HG02852 (cell line): ENCODE measurements around the gene MYLK4.

ENCODE experiments used
- ATAC-seq: cut with Tn5 transposase; IDR thresholded peaks from one replicate; pipeline ENCODE4 v1.9.1; 2021; ENCODE audit warnings: mild to moderate bottlenecking, moderate library complexity; ENCODE audit not compliant: unreplicated experiment

Gene MYLK4

DNA sequence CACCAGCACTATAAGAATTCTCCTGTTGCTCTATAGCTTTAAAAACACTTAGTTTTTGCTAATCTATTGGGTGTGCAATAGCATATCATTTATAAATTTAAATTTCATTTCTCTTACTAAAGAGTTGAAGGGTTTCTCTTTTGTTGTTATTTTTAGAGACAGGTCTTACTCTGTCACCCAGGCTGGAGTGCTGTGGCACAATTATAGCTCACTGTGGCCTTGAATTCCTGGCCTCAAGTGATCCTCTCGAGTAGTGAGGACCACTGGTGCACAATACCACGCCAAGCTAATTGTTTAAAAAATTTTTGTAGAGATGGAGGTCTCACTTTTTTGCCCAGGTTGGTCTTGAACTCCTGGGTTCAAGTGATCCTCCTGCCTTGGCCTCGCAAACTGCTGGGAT, 8.3 kb upstream of the MYLK4 start:
- no peak for ATAC-seq

DNA sequence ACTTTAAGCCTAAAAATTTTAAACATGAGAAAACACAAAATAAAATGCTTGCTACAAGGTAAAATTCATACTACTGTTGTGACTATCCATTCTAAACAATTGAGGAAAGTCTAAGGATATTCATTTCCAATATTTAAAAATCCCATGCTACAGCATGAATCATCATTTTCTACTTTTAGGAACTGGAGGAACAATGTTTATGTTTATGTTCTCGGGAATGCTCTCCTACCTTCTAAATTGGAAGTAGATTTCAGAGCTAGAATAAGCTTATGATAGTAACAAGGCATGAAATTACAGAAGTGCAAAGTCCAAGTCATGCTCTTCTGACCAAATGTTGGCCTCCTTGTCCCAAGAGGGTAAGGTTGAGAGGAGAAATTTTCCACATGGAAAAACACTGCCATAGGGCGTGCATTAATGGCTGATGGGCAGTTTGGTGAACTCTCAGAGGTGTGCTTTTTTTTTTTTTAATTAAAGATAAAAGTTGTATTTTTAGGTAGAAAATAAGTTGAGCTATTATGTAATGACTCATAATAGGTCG, 6.0 kb upstream of the MYLK4 start:
- no peak for ATAC-seq

DNA sequence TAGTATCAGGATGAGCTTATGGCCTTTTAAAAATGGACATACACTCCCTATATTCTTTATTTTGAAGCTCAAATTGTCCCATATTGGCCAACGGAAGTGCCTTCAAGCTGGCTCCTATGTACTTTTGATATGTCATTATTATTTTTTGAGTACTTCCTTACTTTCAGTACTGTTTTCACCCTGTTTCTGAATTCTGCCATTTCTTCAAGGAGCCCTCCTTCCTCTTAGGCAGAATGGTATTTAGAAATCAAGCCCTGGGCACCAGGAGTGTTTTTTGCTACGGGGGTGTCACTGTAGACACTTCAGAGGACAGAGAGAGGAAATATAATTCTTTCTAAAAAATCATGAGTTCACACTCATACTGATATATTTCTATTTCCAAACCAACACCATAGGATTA, 5.5 kb upstream of the MYLK4 start:
- no peak for ATAC-seq

DNA sequence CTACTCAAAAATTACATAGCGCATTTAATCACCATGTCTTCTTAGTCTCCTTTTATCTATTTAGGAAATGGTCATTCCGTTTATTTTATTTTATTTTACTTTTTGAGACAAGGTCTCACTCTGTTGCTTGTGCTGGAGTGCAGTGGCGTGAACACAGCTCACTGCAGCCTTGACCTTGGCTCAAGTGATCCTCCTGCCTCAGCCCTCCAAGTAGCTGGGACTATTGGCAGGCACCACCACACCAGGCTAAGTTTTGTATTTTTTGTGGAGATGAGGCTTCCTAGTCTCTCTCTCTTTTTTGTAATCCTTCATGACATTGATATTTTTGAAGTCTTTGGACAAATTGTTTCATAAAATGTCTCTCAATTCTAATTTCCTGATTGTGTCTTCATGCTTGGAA, 4.7 kb upstream of the MYLK4 start:
- no peak for ATAC-seq

DNA sequence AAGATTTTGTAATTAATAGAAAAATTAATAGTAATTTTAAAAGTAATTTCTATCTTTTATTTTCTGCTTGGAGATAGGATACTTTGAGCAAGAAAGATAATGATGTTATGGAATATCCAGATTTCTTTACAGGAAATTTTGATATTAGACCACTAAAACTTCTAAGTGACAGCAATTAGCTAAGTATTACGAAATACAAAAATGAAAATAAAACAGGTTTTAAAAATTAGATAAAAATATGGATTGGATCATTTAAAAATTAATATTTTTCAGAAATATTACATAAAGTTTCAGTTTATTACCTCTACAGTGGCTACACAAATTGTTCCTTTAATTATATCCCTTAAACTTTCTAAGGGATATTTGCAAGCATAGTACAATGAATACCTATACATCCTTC, 4.2 kb upstream of the MYLK4 start:
- ATAC-seq: no peak

DNA sequence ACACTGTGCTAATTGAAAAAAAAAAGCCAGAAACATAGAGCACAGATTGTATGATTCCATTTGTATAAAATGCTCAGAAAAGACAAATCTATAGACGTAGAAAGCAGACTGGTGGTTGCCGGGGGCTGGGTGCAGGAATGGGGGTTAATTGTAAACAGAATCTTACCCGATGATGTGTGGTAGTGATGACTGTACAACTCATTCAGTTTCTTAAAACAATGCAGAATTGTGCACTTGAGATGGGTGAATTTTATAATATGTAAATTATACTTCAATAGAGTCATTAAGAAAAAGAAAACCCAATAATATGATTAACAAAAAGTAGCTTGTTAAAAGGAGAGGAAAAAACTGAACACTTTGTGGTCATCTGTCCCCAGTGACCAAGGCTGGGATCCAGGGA, 3.7 kb upstream of the MYLK4 start:
- no peak for ATAC-seq

DNA sequence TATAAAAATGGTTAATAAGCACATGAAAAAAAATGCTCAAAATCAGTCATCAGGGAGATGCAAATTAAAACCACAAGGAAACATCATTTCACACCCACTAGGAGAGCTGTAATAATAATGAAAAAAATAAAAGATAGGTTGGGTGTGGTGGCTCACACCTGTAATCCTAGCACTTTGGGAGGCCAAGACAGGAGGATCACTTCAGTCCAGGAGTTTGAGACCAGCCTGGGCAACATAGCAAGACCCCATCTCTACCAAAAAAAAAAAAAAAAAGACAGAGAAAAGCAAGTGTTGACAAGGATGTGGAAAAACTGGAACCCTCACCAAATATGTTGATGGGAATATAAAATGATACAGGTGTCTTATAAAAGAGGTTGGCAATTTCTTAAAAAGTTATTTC, 3.0 kb upstream of the MYLK4 start:
- no peak for ATAC-seq

DNA sequence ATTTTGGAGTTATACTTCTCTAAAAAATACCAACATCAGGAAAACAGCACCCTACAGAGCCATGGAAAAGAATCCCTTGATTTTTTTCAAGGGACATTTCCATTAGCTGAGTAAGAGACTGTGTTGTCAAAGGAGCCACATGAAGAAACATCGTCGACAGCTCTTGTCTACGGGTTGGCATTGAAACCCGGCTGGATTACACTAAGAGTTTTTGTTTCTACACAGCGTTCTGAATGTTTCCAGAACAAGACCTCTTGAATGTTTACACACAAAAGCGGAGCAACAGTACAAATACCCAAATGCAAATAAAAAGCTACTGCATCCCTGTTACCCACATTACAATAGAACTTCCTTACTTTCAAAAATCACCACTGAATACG, 2.4 kb upstream of the MYLK4 start:
- no peak for ATAC-seq

DNA sequence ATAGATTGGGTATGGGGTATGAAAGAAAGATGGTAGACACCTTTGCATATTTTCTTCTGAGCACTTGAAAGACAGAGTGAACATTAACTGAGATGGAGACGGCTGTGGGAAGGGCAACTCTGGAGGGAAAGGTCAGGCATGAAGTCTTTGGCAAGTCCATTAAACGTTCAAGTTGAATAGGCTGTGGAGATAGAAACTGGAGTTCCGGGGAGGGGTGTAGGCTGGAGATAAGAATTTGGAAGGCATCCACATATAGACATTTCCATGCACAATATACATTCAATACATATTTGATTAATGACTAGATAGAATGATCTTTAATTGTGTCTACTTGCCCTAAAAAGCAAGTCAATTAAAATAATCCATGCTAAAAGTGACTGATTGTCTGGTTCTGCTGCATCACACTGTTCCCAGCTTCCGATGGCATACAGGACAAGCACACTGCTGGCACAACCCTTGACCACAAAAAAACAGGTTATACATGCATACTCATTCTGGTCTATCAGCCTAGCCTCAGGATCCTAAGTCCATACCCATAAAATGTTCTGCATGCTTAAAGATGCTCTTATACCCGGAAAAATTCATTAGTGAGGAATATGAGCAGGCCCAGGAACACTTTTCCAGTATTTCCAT, 1.9 kb upstream of the MYLK4 start:
- no peak for ATAC-seq

DNA sequence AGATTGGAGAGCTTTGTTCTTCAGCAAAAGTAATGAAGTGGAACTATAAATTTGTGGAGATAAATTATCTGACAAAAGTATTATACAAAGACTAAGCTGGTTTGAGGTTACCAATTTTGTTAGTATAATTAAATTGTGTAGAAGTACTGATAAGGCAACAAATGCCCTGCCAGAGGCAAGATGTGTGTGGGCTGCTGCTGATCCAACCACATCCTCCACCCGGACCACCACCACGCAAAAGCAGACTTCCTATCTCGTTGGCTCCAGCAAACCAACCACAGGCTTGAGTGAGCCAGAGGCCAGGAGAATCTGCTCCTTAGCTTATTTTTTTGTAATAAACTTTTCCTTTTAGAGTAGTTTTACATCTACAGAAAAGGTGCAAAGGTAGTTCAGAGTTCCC, 1.1 kb upstream of the MYLK4 start:
- no peak for ATAC-seq

DNA sequence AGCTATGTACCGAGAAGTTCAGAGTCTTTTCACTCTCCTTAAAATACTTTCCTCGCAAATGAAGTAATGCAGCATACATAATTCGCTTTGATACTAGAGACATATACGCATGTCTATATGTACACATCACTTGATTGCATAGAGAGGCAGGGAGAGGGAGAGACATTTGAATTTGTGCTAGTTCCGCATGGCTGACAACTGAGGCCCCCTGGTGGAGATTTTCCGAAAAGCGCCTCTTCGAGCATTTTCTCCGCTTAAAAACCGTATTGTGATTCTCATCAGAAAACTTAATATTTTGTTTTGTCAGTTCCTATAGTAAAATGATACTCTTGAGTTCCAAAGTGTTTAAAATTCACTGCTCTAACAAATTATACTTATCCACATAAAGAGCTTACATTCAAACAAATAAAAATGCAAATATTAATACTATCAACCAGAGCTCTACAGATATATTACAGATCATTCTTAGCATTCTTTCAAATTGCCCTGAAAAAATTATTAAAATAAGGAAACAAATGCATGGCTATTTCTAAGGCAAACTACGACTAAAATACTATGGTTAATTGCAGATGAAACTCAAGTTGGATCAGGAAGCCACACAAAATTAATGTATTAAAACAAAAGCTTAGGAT, 637 bp downstream of the MYLK4 start:
- ATAC-seq: no peak

DNA sequence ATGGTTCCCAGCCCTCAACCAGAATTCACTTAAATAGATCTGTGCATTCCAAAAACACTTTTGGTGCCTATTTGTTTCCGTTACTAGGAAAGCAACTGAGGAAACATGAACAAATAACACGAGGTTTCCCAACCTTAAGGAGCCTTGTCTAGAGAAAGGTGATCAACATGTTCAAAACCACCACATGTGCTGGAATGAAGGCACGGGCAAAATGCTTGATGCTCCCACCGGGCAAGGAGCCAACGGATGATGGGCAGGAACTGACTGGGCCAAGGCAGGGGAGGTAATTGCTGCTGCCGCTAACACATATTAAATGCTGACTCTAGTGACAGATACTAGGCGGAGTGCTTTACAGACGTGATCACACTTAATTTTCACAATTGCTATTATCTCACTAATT, 2.5 kb downstream of the MYLK4 start:
- no peak for ATAC-seq

DNA sequence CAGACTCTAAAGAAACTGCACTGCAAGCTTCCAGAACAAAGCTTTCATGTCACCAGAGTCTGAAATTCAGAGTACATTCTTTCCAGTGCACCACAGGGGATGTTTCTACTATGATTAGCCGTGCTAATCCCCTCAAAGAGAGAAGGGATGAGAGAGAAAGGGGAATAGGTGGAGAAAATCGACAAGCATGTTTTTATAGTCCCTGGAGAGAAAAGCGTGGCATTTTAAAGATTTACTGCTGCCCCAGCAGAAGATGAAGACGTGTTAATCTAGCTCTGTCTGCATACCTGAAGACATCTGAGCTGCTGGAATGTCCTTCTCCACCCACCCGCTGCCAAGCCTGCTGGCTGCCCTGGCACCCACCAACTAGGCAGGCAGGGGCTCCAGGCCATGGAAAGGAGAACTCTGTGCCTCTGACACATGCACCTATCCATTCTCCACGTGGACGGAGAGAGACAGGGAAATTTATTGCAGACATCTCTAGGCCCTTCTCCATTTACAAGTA, 4.1 kb downstream of the MYLK4 start:
- ATAC-seq: no peak

DNA sequence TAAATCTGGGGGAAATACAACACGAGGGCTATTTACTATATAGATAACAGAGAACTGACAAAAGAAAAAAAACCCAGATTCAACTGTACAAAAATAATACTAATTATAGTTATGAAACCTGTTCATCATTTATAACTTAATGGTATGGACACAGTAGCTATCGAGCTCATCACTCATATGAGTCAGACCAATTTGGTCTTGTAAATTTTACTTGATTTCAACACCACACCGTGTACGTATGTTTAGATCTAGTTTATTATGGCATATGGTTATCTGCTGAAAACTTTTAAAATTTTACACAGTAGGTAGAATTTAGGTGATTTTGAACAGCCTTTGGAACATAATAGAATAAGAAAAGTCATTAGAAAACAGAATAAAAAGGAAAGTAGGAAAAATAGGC, 5.5 kb downstream of the MYLK4 start:
- no peak for ATAC-seq

DNA sequence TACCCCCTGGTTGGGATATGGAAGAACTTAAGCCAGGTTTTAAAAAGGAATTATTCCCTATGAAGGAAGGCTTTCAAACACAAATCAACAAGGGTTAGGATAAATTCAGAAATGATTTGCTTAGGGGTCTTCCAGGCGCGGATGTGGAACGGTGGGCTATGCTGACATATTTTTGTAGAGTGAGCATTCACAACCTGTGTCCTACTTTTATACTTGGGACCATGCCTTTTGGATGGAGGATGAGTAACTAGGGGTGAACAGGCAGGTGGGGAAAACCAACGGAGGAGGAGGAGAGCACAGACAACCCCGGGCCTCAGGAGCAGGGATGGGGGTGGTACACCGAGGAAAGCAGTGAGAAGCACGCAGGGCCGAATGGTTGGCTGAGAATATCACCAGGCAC, 5.9 kb downstream of the MYLK4 start:
- no peak for ATAC-seq

DNA sequence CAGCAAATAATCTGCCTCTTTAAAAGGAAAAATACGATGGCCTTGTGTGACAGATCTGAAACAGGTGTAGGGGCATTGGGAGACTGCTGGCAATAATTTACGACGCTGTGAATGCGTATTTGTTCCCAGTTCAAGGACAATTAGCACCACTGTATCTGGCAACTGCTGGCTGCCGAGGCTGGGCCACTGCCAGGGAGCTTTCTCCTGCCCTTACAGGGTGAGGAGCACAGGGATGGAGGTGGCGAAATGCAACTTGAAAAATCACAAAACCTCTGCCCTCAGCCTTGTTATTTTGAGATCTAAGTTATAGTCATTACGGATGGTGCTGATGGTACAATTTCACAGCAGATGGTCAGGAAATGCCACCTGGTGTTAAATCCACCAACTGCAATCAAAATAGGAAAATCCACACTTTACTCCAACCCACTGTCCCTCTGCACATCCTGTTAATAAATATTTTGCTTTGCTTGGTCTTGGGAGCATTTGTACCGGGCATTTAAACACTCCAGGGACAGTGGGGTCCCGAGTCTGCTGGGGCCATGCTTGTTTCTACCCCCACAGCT, 6.4 kb downstream of the MYLK4 start:
- no peak for ATAC-seq

DNA sequence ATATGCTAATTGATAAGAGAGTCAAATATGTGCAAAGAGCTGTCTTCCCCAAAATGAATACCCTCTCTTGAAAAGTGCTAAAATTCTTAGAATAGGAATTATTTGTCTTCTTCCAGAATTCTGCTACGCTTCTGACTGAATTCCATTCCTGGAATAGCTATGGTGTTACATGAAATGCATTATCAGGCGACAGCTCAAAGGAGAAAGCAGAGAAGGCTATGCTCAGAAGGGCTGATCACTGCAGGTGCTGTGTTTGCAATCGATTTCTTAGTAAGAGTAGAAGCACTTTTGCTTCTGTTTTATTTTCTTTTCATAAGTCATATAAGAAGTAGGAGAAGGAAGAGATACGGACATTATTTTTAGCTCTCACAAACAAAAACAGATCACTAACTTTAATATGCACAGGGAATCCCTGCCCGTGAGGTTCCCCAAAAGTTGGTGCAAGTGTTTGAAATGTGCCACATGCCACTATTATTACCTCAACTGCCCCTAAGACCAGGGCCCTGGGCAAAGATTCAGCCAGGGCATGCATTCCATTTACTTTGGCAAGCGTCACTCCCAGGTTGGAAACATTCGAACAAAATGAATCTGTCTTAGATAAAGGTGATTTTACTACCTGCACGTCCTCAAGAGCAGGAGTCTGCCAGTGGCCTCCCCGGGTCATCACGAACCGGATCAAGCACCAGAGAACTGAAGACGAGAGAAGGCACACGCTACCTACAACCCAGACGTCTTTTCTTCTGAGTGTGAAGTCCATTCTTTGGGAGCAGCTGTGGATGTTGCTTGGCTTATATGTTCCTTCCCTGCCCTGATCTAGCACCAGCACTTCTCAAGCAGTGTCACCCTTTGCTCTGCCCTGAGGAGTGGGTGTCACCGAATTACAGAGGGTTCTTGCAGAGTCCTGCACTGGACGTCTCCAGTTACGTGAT, 7.2 kb downstream of the MYLK4 start:
- no peak for ATAC-seq

DNA sequence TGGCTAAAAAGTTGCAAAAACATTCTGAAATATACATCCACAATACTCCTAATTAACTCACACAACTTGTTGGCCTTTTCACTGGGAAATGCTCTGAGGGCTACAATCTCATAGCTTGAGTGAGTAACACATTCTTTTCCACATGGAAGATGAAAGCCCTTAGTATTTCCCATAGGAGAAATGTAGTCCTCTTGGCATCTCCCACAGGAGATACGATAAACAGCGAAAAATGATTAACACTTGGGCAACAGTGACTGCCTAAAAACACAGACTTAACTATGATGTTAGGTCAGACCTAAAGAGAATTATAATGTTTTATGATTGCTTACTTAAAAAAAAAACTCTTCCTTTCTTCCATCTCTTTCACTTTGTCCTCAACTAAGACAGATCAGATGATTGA, 9.0 kb downstream of the MYLK4 start:
- ATAC-seq: no peak

DNA sequence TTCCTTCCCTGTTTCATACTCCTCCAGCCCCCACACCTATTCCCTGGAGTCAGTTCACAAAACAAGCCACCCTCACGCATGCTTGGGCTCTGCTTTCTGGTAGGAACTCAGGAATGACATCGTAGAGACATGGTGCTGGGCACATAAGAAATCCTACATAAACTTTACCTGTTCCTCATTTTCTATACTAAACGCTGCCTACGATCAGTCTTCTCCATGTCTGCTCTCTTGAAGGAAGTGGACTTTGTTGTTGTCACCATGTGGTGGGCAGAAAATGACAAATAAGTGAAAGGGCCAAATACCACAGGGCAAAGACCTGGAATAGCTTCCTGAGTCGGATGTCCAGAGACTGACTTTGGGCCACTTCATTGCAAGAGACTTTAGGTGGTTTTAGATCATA, 10.1 kb downstream of the MYLK4 start:
- no peak for ATAC-seq

DNA sequence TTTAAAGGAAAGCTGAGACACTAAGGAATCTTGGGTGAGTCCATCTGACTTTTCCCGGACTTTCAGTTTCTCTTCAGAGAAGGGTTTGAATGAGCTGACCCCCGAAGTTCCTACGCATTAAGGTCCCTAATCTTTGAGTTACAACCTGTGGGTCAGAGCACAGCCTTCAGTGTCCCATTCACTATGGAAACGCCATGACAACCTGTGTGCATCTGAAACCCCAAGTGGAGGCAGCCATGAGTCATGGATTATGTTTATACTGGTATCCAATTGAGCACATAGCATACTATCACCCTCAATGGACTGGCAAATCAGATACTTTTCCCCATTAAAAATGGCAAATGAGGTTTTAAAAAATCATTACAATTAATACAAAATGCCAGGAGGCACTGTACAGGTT, 11.4 kb downstream of the MYLK4 start:
- no peak for ATAC-seq

DNA sequence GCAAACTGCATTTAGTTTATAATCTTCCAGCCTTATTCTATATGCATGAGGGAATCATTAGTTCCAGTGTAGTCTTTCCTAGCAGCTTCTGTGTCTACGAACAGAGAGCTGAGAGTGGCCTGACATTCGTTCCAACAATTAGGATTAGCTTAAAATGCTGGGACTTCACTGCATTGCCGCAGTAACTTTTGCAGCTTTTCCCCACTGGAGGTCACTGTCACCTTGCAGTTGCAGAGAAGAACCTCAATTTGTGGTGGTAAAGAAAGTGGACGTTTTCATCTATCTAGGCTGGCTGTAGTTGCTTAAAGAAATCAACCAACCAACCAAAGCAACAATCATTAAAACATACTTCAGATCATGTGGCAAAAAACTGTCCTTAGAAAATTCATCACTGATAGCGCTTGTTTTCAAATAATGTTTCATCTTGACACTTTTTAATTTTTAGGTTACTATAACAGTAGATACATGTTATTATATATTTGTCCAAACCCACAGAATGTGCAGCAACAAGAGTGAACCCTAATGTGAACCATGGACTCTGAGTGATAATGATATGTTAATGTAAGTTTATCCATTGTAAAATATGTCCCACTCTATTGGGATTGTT, 12.2 kb downstream of the MYLK4 start:
- ATAC-seq: no peak
